SIG-M5 treated with dmso at 0.1 percent for 504 hours (cell line): ENCODE measurements around the gene PPM1L.

Experiments used
- DNase-seq: peaks from one replicate; lab custom pipeline; 2025; ENCODE audit not compliant: unreplicated experiment; lab: John Stamatoyannopoulos, UW

PPM1L gene

GRCh38 chr3:160806094-160806493, 50.1 kb downstream of the PPM1L start:
- DNase-seq: peak; percentile 52

GRCh38 chr3:160806686-160807085, 50.7 kb downstream of the PPM1L start:
- DNase-seq: no peak

GRCh38 chr3:160808838-160809237, 52.8 kb downstream of the PPM1L start:
- no peak for DNase-seq

GRCh38 chr3:160809453-160809852, 53.4 kb downstream of the PPM1L start:
- DNase-seq: no peak

GRCh38 chr3:160810362-160811236, 54.6 kb downstream of the PPM1L start:
- DNase-seq: no peak

- no peak for DNase-seq
Measured at GRCh38 chr3:160811237-160811548, 55.2 kb downstream of the PPM1L start.

- no peak for DNase-seq
Measured at GRCh38 chr3:160812304-160812703, 56.3 kb downstream of the PPM1L start.

GRCh38 chr3:160815280-160815679, 59.2 kb downstream of the PPM1L start:
- no peak for DNase-seq

- DNase-seq: no peak
Measured at GRCh38 chr3:160820022-160820421, 64.0 kb downstream of the PPM1L start.

- DNase-seq: no peak
Measured at GRCh38 chr3:160820430-160820829, 64.4 kb downstream of the PPM1L start.

- no peak for DNase-seq
Measured at GRCh38 chr3:160822936-160823335, 66.9 kb downstream of the PPM1L start.

- DNase-seq: no peak
Measured at GRCh38 chr3:160825311-160825800, 69.3 kb downstream of the PPM1L start.

- no peak for DNase-seq
Measured at GRCh38 chr3:160826408-160826807, 70.4 kb downstream of the PPM1L start.

GRCh38 chr3:160826991-160827390, 71.0 kb downstream of the PPM1L start:
- no peak for DNase-seq

- DNase-seq: no peak
Measured at GRCh38 chr3:160827516-160827915, 71.5 kb downstream of the PPM1L start.

GRCh38 chr3:160828880-160829279, 72.8 kb downstream of the PPM1L start:
- no peak for DNase-seq

- DNase-seq: no peak
Measured at GRCh38 chr3:160829486-160830009, 73.5 kb downstream of the PPM1L start.

GRCh38 chr3:160830796-160831195, 74.8 kb downstream of the PPM1L start:
- DNase-seq: no peak

GRCh38 chr3:160831401-160831800, 75.4 kb downstream of the PPM1L start:
- no peak for DNase-seq

GRCh38 chr3:160837394-160837980, 81.5 kb downstream of the PPM1L start:
- DNase-seq: peak; percentile 60

- DNase-seq: no peak
Measured at GRCh38 chr3:160840590-160840989, 84.6 kb downstream of the PPM1L start.

GRCh38 chr3:160841455-160841854, 85.4 kb downstream of the PPM1L start:
- no peak for DNase-seq
